H1 (cell line): ENCODE results near the gene CDC42. TPM values are rescaled to one million over a fixed set of nuclear protein-coding genes. Genes with fewer than 3 reads are reported as not detected.

Source experiments
- CHD7 ChIP-seq: fragments of 300-600 bp; sonication (generic); IDR thresholded peaks from 2 replicates; pipeline ENCODE4 v1.7.1; 2012; ENCODE audit warnings: low read length, moderate library complexity, mild to moderate bottlenecking, inconsistent platforms; ENCODE audit not compliant: insufficient replicate concordance
- CTBP2 ChIP-seq: IDR thresholded peaks from 2 replicates; pipeline ENCODE4 v1.7.0; 2011; ENCODE audit warnings: borderline replicate concordance, mild to moderate bottlenecking, moderate library complexity, mixed read lengths, low read length; ENCODE audit not compliant: insufficient read depth, insufficient read length
- GTF2F1 ChIP-seq: IDR thresholded peaks from 2 replicates; pipeline ENCODE4 v1.6.1; 2012; ENCODE audit warnings: low read depth, low read length, improper control_type of control experiment, borderline replicate concordance
- HDAC6 ChIP-seq: IDR thresholded peaks from one replicate; pipeline ENCODE4 v1.7.1; 2012; ENCODE audit warnings: low read depth, mild to moderate bottlenecking, inconsistent platforms, low read length, moderate library complexity
- KDM1A ChIP-seq: fragments of 200-600, 300-600 bp; sonication (generic); IDR thresholded peaks from 2 replicates; pipeline ENCODE4 v1.7.1; 2016; ENCODE audit warnings: mild to moderate bottlenecking, low read length, borderline replicate concordance
- POU5F1 ChIP-seq: IDR thresholded peaks from 2 replicates; pipeline ENCODE4 v1.6.1; 2011; ENCODE audit warnings: low read depth, mild to moderate bottlenecking, low read length, moderate library complexity
- RBBP5 ChIP-seq: IDR thresholded peaks from 2 replicates; pipeline ENCODE4 v1.7.1; 2012; ENCODE audit warnings: low read depth, mild to moderate bottlenecking, inconsistent platforms, low read length, moderate library complexity, borderline replicate concordance
- USF2 ChIP-seq: IDR thresholded peaks from 2 replicates; pipeline ENCODE4 v1.6.1; 2011; ENCODE audit warnings: low read length, improper control_type of control experiment
- ZNF274 ChIP-seq: IDR thresholded peaks from 2 replicates; pipeline ENCODE4 v1.7.0; 2012; ENCODE audit warnings: low read length, borderline replicate concordance; ENCODE audit errors: extremely low read depth
- polyA plus RNA-seq, 7 experiments: library from polyadenylated mRNA; depleted of rRNA in 3 of 7; stranded (reverse) in 5 of 7; unstranded in 2 of 7; fragments of >200 nt in 5 of 7; fragments of 200-250 nt in 2 of 7; gene quantifications; 1 replicate in 5 of 7; 2 replicates in 1 of 7; 4 replicates in 1 of 7; pipeline versions ENCODE4 v1.2.1 to v1.2.3, GENCODE V29; 2011 to 2013; ENCODE audit warnings: missing spikeins in 2 of 7, mixed read lengths in 2 of 7
- total RNA-seq: library from RNA; stranded (reverse); fragmentation: NEBNext Ultra II Directional; extraction: Animal tissue kit (Norgen Biotek cat#: 25700); gene quantifications from 2 replicates; pipeline ENCODE4 v1.2.1, GENCODE V29; 2021

Gene CDC42
- total and polyA plus RNA-seq, 2 of the 8 experiments (the other 6 are each of a cell fraction or from before 2014, with no cell fraction given): 110 to 179 TPM

- TF ChIP-seq CHD7 (no peak), CTBP2 (no peak), USF2 (no peak), RBBP5 (no peak), KDM1A (no peak), ZNF274 (no peak), POU5F1 (no peak), GTF2F1 (no peak), HDAC6 (no peak)
These were observed 86.6 kb downstream of the CDC42 start (continued) for GRCh38 chr1:22139066-22139594.
